Transverse colon (tissue), 4 donors: ENCODE data around the gene ADCY1. TPM values are rescaled to one million over a fixed set of nuclear protein-coding genes. Genes with fewer than 3 reads are reported as not detected.

ENCODE experiments used
- DNase-seq: peaks from one replicate; pipeline ENCODE4 v3.0.0-alpha.2; 2019
- H3K27ac ChIP-seq, 4 donors: fragments of 200-600 bp; sonication (generic); 2 replicates each; pipeline ENCODE4 v1.5.1; 2016 to 2018; ENCODE audit warnings: inconsistent platforms in 4 of 4
- H3K27me3 ChIP-seq: fragments of 200-600 bp; sonication (generic); 2 replicates; pipeline ENCODE4 v1.5.1; 2017; ENCODE audit warnings: inconsistent platforms
- H3K36me3 ChIP-seq, 4 donors: fragments of 200-600 bp; sonication (generic); 2 replicates each; pipeline ENCODE4 v1.5.1; 2017 to 2019; ENCODE audit warnings: inconsistent platforms in 4 of 4
- H3K4me1 ChIP-seq, 4 donors: fragments of 200-600 bp; sonication (generic); 2 replicates each; pipeline ENCODE4 v1.5.1; 2017 to 2020; ENCODE audit warnings: inconsistent platforms in 4 of 4
- H3K4me3 ChIP-seq, 4 donors: fragments of 200-600 bp; sonication (generic); 1 replicate in 1 of 4; 2 replicates in 3 of 4; pipeline versions ENCODE4 v1.5.1 to v1.6.1; 2017 to 2019; ENCODE audit warnings: inconsistent platforms in 4 of 4
- H3K9me3 ChIP-seq, 2 donors: fragments of 200-600 bp; sonication (generic); 2 replicates each; pipeline ENCODE4 v1.5.1; 2017 to 2019; ENCODE audit warnings: inconsistent platforms in 2 of 2
- EP300 ChIP-seq: sonication (generic); formaldehyde crosslinking; IDR thresholded peaks from one replicate; pipeline ENCODE4 v1.6.1; 2017; ENCODE audit warnings: antibody characterized with exemption, low read depth
- POLR2A ChIP-seq: fragments of 450-650 bp; IDR thresholded peaks from one replicate; pipeline ENCODE4 v1.6.1; 2016; ENCODE audit warnings: antibody characterized with exemption, mild to moderate bottlenecking, moderate library complexity
- POLR2AphosphoS5 ChIP-seq, 3 donors: sonication (generic); formaldehyde crosslinking; IDR thresholded peaks; one replicate each; pipeline ENCODE4 v1.6.1; 2016; ENCODE audit warnings: antibody characterized with exemption in 3 of 3
- WGBS, 2 donors: methylation state at CpG; one replicate each; pipeline ENCODE4 v1.1.5; 2018; ENCODE audit warnings: low coverage in 1 of 2; 5-methylcytosine and 5-hydroxymethylcytosine counted together
- in situ Hi-C, 4 donors: fragments of 200-750 bp; cut with MboI; loops; one replicate each; pipeline versions ENCODE4 v1.15.0 to v1.15.1; 2017; ENCODE audit warnings: low sequenced_read_pairs in 3 of 4, low pct_ligation_motif_present in 1 of 4, low pct_unique_long_range_greater_than_20kb in 1 of 4
- intact Hi-C: fragments of 100-400 bp; cut with DNase I; formaldehyde crosslinking; loops from one replicate; pipeline ENCODE4 v1.15.1; 2023; ENCODE audit warnings: low total_unique reads
- total RNA-seq, 4 donors: library from RNA; depleted of rRNA; stranded (reverse); fragments of >200 nt; gene quantifications; one replicate each; pipeline ENCODE4 v1.1.0, GENCODE V29; 2016
- TF ChIP-seq, protein P1 (sequence below), 5 experiments: fragments of 200-600 bp in 3 of 5; fragments of 450-650 bp in 2 of 5; sonication (generic) in 3 of 5; IDR thresholded peaks; 1 replicate in 2 of 5; 2 replicates in 3 of 5; pipeline ENCODE4 v1.5.1; 2016 to 2017; ENCODE audit warnings: antibody characterized with exemption in 5 of 5, inconsistent platforms in 3 of 5, mild to moderate bottlenecking in 2 of 5, moderate library complexity in 1 of 5

ADCY1 gene
- total RNA-seq, 4 donors from 2014 or later, result 0.16 to 0.41 TPM; not detected in 2

GRCh38 chr7:45679516-45679915 is 105.3 kb downstream of the ADCY1 start:
- no peaks in the 10 kb centered on the region for H3K36me3 ChIP-seq
- H3K4me3 ChIP-seq, result no peak overlapping the region
- DNase-seq, result no peak
- no peaks in the 10 kb centered on the region for H3K4me1 ChIP-seq
- H3K27ac ChIP-seq, result no peak overlapping the region
- WGBS, 2 donors, result 67 to 88% methylated on average over 1 to 4 of the region's 4 CpGs
- H3K27me3 ChIP-seq, result no peaks in the 10 kb centered on the region
- no peaks in the 10 kb centered on the region for H3K9me3 ChIP-seq
- no peak for TF ChIP-seq POLR2A
- no peak for TF ChIP-seq EP300
- no peak for TF ChIP-seq POLR2AphosphoS5 (IDR thresholded peaks at IDR 0.05)
- TF ChIP-seq, protein P1, sequence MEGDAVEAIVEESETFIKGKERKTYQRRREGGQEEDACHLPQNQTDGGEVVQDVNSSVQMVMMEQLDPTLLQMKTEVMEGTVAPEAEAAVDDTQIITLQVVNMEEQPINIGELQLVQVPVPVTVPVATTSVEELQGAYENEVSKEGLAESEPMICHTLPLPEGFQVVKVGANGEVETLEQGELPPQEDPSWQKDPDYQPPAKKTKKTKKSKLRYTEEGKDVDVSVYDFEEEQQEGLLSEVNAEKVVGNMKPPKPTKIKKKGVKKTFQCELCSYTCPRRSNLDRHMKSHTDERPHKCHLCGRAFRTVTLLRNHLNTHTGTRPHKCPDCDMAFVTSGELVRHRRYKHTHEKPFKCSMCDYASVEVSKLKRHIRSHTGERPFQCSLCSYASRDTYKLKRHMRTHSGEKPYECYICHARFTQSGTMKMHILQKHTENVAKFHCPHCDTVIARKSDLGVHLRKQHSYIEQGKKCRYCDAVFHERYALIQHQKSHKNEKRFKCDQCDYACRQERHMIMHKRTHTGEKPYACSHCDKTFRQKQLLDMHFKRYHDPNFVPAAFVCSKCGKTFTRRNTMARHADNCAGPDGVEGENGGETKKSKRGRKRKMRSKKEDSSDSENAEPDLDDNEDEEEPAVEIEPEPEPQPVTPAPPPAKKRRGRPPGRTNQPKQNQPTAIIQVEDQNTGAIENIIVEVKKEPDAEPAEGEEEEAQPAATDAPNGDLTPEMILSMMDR (IDR thresholded peaks at IDR 0.05), result no peak
- intact Hi-C loops, result no loop called here
- in situ Hi-C loops, result no loop called here

- WGBS, 2 donors, result 88 to 100% methylated on average over 1 to 6 of the region's 6 CpGs
- DNase-seq, result no peak
- H3K4me1 ChIP-seq, result no peaks in the 10 kb centered on the region
- H3K9me3 ChIP-seq, result no peaks in the 10 kb centered on the region
- H3K27ac ChIP-seq, result no peak overlapping the region
- TF ChIP-seq EP300 (no peak), POLR2AphosphoS5 (IDR thresholded peaks at IDR 0.05) (no peak), POLR2A (no peak)
- TF ChIP-seq, protein P1 (IDR thresholded peaks at IDR 0.05), result no peak
- no peaks in the 10 kb centered on the region for H3K36me3 ChIP-seq
- no peak overlapping the region for H3K4me3 ChIP-seq
- in situ Hi-C loops (no loop called here), intact Hi-C loops (no loop called here)
- H3K27me3 ChIP-seq, result no peaks in the 10 kb centered on the region
These were observed 106.6 kb downstream of the ADCY1 start for GRCh38 chr7:45680776-45681175.

DNA sequence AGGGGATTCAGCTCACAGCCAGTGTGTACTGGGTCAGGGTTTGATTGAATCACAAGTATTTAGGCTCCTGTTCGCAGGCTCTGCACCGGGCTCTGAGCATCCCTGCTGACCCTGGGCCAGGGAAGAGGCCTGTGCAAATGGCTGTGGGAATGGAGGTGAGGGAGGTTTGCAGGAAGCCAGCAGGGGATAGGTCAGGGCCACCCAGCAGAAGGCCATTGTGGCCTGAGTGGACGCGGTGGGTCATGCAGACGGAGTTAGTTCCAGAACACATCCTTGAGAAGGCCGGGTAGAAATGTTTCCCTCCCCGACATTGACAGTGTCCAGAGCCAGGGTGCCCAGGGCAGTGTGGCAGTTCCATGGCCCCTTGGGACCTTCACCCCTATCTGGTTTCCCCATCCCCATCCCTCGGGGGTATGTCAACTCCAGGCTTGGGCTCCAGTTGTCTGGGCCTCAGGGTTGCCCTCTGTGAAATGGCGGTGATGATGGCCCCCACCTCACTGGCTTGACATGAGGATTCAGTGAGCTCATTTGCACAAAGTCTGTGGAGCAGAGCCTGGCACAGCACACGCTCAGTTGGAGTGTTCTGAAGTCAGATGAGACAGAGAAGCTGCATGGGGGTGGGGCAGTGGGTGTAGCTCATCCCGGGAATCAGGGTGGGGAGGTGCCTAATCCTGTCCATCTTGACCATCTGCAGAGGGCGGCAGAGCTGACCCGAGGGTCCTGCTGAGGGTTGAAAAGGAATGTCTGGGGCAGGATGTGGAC is 107.6 kb downstream of the ADCY1 start:
- in situ Hi-C loops (no loop called here), intact Hi-C loops (no loop called here)
- H3K9me3 ChIP-seq, result no peaks in the 10 kb centered on the region
- 87 to 90% methylated on average over 4 to 12 of the region's 13 CpGs for WGBS, 2 donors
- no peak overlapping the region for H3K4me3 ChIP-seq
- no peaks in the 10 kb centered on the region for H3K36me3 ChIP-seq
- TF ChIP-seq, protein P1 (IDR thresholded peaks at IDR 0.05), result no peak
- TF ChIP-seq EP300 (no peak), POLR2A (no peak), POLR2AphosphoS5 (IDR thresholded peaks at IDR 0.05) (no peak)
- H3K27me3 ChIP-seq, result no peaks in the 10 kb centered on the region
- DNase-seq, result no peak
- H3K27ac ChIP-seq, result no peak overlapping the region
- no peaks in the 10 kb centered on the region for H3K4me1 ChIP-seq

- 32 to 80% methylated on average over 2 to 7 of the region's 7 CpGs for WGBS, 2 donors
- no peak for TF ChIP-seq EP300
- TF ChIP-seq POLR2A, result no peak
- TF ChIP-seq, protein P1 (IDR thresholded peaks at IDR 0.05), result no peak
- no peak for TF ChIP-seq POLR2AphosphoS5 (IDR thresholded peaks at IDR 0.05)
- Histone ChIP-seq H3K27ac (no peak overlapping the region), H3K4me3 (no peak overlapping the region), H3K36me3 (no peaks in the 10 kb centered on the region), H3K9me3 (no peaks in the 10 kb centered on the region), H3K4me1 (no peaks in the 10 kb centered on the region), H3K27me3 (no peaks in the 10 kb centered on the region)
- no peak for DNase-seq
- intact Hi-C loops, result no loop called here
- in situ Hi-C loops, result no loop called here
These were observed 108.2 kb downstream of the ADCY1 start for GRCh38 chr7:45682358-45682735.
